K562 (cell line): ENCODE results near the gene NAA40.

Experiments
- E2F1 ChIP-seq: sonication (generic); formaldehyde crosslinking; IDR thresholded peaks from 2 replicates; pipeline ENCODE4 v1.8.1; 2023; ENCODE audit warnings: mild to moderate bottlenecking, missing genetic modification reagents, moderate library complexity
- MAFG ChIP-seq: fragments of 450-650 bp; conservative IDR thresholded peaks from 2 replicates; pipeline ENCODE4 v1.6.1; 2016; ENCODE audit warnings: missing genetic modification characterization, missing compliant biosample characterization
- SMARCC2 ChIP-seq: fragments of 450-650 bp; IDR thresholded peaks from 2 replicates; pipeline ENCODE4 v1.6.1; 2017; ENCODE audit warnings: antibody characterized with exemption, moderate library complexity, mild to moderate bottlenecking, low read depth
- ZFPM2 ChIP-seq: fragments of 250-450 bp; sonication (Bioruptor Pico); IDR thresholded peaks from 2 replicates; pipeline ENCODE4 v1.5.1; 2022; ENCODE audit warnings: mild to moderate bottlenecking
- ZNF717 ChIP-seq: fragments of 250-450 bp; sonication (Bioruptor Pico); IDR thresholded peaks from 2 replicates; pipeline ENCODE4 v1.5.0; 2021
- TF ChIP-seq, protein P1 (sequence below), 3 experiments: IDR thresholded peaks in 2 of 3; conservative IDR thresholded peaks in 1 of 3; 2 replicates each; pipeline ENCODE4 v1.5.1; 2011 to 2012; ENCODE audit warnings: low read length in 3 of 3, mild to moderate bottlenecking in 3 of 3, control low read depth in 2 of 3, improper control_type of control experiment in 1 of 3, inconsistent platforms in 1 of 3, low read depth in 1 of 3, mixed read lengths in 1 of 3, moderate library complexity in 1 of 3; ENCODE audit not compliant: insufficient read depth in 2 of 3

DNA sequence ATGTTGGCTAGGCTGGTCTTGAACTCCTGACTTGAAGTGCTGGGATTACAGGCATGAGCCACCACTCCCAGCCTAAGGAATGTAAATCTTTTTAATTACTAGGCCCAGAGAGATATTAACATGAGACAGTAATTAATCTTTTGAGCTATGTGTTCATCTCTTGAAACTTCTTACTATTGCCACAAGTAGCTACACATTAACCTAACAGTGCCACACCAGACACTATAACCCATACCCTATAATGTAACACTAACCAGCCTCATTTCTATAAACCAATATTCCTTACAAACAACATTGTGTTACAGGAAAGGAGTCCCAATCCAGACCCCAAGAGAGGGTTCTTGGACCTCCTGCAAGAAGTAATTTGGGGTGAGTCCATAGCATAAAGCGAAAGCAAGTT lies 27.6 kb downstream of the NAA40 start:
- TF ChIP-seq E2F1 (CRISPR knock-in tag): no peak
- TF ChIP-seq SMARCC2: no peak
- no peak for TF ChIP-seq MAFG (tag)
- TF ChIP-seq ZNF717 (CRISPR knock-in tag): no peak
- no peak for TF ChIP-seq ZFPM2 (CRISPR knock-in tag)
- TF ChIP-seq, protein P1, sequence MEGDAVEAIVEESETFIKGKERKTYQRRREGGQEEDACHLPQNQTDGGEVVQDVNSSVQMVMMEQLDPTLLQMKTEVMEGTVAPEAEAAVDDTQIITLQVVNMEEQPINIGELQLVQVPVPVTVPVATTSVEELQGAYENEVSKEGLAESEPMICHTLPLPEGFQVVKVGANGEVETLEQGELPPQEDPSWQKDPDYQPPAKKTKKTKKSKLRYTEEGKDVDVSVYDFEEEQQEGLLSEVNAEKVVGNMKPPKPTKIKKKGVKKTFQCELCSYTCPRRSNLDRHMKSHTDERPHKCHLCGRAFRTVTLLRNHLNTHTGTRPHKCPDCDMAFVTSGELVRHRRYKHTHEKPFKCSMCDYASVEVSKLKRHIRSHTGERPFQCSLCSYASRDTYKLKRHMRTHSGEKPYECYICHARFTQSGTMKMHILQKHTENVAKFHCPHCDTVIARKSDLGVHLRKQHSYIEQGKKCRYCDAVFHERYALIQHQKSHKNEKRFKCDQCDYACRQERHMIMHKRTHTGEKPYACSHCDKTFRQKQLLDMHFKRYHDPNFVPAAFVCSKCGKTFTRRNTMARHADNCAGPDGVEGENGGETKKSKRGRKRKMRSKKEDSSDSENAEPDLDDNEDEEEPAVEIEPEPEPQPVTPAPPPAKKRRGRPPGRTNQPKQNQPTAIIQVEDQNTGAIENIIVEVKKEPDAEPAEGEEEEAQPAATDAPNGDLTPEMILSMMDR (IDR thresholded peaks at IDR 0.05 in 2 of 3, conservative IDR thresholded peaks at IDR 0.05 in 1 of 3; ENCODE audit: insufficient read depth in 2 of 3, low read depth in 1 of 3, low read length in 3 of 3): no peak
